Retinal pigment epithelial cell (primary cell): ENCODE data around the gene RFTN1.

Source experiments
- DNase-seq: peaks from one replicate; pipeline ENCODE4 v3.0.0-alpha.2; 2010; ENCODE audit warnings: low read depth
- H3K4me3 ChIP-seq: 2 replicates; pipeline ENCODE4 v1.5.1; 2011; ENCODE audit warnings: mild to moderate bottlenecking, low read length, control low read depth, moderate library complexity
- CTCF ChIP-seq: conservative IDR thresholded peaks from 2 replicates; pipeline ENCODE4 v1.5.1; 2011; ENCODE audit warnings: low read depth, low read length, control low read depth, inconsistent platforms

RFTN1 gene

GRCh38 chr3:16326724-16327349, 186.7 kb downstream of the RFTN1 start:
- H3K4me3 ChIP-seq = no peak overlapping the region
- TF ChIP-seq CTCF = no peak
- DNase-seq = peak; percentile 73

- no peak for DNase-seq
- no peak for TF ChIP-seq CTCF
- no peak overlapping the region for H3K4me3 ChIP-seq
Measured at GRCh38 chr3:16325850-16326249, 187.6 kb downstream of the RFTN1 start.

GRCh38 chr3:16323737-16324136, 189.8 kb downstream of the RFTN1 start:
- no peak overlapping the region for H3K4me3 ChIP-seq
- DNase-seq = no peak
- TF ChIP-seq CTCF = no peak

GRCh38 chr3:16322189-16322588, 191.3 kb downstream of the RFTN1 start:
- no peak for TF ChIP-seq CTCF
- H3K4me3 ChIP-seq = no peak overlapping the region

GRCh38 chr3:16320711-16321110, 192.8 kb downstream of the RFTN1 start:
- no peak for DNase-seq
- no peak for TF ChIP-seq CTCF
- no peak overlapping the region for H3K4me3 ChIP-seq

More at GRCh38 chr3:16322189-16322588, 191.3 kb downstream of the RFTN1 start:
- DNase-seq = no peak

- no peak for TF ChIP-seq CTCF
- H3K4me3 ChIP-seq = no peak overlapping the region
- no peak for DNase-seq
Measured at GRCh38 chr3:16319723-16320122, 193.8 kb downstream of the RFTN1 start.

- no peak overlapping the region for H3K4me3 ChIP-seq
- peak; percentile 35 for TF ChIP-seq CTCF
- DNase-seq = no peak
Measured at GRCh38 chr3:16319307-16319706, 194.2 kb downstream of the RFTN1 start.
